Effector memory CD8-positive, alpha-beta T cell (primary cell): ENCODE measurements around the gene IRF5.
A peak's percentile ranks its signal among the peaks of the same experiment; 100 is the strongest.

Experiments used
- ATAC-seq: fragments of 150-1000 bp; cut with Tn5 transposase; replicated peaks from 2 replicates; pipeline ENCODE4 v1.10.0; 2021; ENCODE audit warnings: mild to moderate bottlenecking, moderate library complexity
- DNase-seq, 3 experiments: peaks; one replicate each; pipeline ENCODE4 v3.0.0; 2021
- H3K27ac Mint-ChIP-seq, 2 donors: one replicate each; pipeline ENCODE4 v1.8.0; 2022; ENCODE audit warnings: mild to moderate bottlenecking in 2 of 2, mixed read lengths in 2 of 2, moderate library complexity in 2 of 2
- H3K27me3 Mint-ChIP-seq, 2 donors: one replicate each; pipeline ENCODE4 v1.8.0; 2022; ENCODE audit warnings: mixed read lengths in 2 of 2
- H3K36me3 Mint-ChIP-seq: one replicate; pipeline ENCODE4 v1.8.0; 2022; ENCODE audit warnings: mild to moderate bottlenecking, moderate library complexity, mixed read lengths; ENCODE audit not compliant: insufficient read depth
- H3K4me1 Mint-ChIP-seq, 2 donors: one replicate each; pipeline ENCODE4 v1.8.0; 2022; ENCODE audit warnings: low read depth in 2 of 2, mixed read lengths in 2 of 2
- H3K4me3 Mint-ChIP-seq, 2 donors: one replicate each; pipeline ENCODE4 v1.8.0; 2022; ENCODE audit warnings: mild to moderate bottlenecking in 2 of 2, mixed read lengths in 2 of 2, moderate library complexity in 2 of 2
- H3K9me3 Mint-ChIP-seq, 2 donors: one replicate each; pipeline ENCODE4 v1.8.0; 2022; ENCODE audit warnings: mixed read lengths in 2 of 2

Gene IRF5

DNA sequence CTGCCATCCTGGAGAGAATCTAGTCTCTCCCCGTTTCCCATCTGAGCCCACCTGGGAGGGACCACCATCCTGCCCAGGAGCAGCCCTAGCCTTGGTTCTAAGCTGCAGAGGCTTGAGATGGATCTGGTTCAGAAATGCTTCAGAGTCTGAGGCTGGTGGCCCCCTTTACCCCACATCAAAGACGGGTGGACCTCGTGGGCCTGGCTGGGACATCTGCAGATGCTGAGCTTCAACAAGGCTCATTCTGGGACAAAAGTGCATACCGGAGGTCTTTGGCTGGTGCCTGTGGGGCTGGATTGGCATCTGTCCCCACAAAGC, 4.9 kb upstream of the IRF5 start:
- no peaks in the 10 kb centered on the region for H3K9me3 Mint-ChIP-seq
- H3K4me3 Mint-ChIP-seq = peak overlapping the region; percentile 65 to 71
- ATAC-seq (no peak), DNase-seq (no peak)
- peaks cover 9 to 19% of the 10 kb centered on the region in 2 donors for H3K27me3 Mint-ChIP-seq
- H3K4me1 Mint-ChIP-seq = peaks cover 13 to 20% of the 10 kb centered on the region in 2 donors
- peaks cover 4% of the 10 kb centered on the region for H3K36me3 Mint-ChIP-seq
- H3K27ac Mint-ChIP-seq = peak overlapping the region in 1 of 2 donors; percentile 56

DNA sequence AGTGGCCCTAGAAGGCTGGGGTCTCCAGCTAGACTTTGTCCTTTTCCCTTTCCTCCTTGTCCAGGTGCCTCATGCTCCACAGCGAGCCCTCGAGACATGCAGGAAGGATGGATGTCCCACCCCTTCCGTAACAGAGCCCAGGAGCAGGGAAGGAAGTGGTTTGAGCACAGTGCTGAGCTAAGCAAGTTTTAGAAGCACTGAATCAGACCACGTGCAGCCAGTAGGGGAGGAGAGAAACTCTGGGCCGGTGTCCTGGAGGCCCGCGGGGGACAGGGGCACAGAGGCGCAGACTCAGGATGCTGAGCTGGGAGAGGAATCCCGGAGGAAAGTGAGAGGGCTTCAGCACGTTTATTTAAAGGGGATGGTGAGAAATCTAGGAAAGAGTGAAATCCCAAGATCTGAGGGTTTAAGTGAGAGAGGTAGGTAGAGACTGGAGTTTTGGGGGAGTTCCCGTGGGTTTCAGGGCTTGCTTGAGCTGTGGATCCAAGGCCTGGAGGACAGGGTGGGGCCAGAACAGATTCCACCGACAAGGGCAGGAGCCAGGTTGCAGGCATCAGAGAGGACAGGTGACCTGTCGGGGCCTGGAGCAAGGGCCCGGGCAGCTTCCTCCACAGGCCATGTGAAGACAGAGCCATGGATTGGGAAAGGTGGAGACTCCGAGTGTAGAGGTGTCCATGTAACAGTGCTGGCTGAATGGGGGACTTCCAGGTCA, 4.4 kb upstream of the IRF5 start:
- Mint-ChIP-seq H3K4me3 (peak overlapping the region; percentile 65 to 71), H3K9me3 (no peaks in the 10 kb centered on the region), H3K4me1 (peaks cover 13 to 21% of the 10 kb centered on the region in 2 donors), H3K27ac (peak overlapping the region in 1 of 2 donors; percentile 56), H3K27me3 (peaks cover 9 to 17% of the 10 kb centered on the region in 2 donors), H3K36me3 (peaks cover 4% of the 10 kb centered on the region)
- ATAC-seq (peak; percentile 79), DNase-seq (peak in 2 of 3 experiments; percentile 14 to 20)

DNA sequence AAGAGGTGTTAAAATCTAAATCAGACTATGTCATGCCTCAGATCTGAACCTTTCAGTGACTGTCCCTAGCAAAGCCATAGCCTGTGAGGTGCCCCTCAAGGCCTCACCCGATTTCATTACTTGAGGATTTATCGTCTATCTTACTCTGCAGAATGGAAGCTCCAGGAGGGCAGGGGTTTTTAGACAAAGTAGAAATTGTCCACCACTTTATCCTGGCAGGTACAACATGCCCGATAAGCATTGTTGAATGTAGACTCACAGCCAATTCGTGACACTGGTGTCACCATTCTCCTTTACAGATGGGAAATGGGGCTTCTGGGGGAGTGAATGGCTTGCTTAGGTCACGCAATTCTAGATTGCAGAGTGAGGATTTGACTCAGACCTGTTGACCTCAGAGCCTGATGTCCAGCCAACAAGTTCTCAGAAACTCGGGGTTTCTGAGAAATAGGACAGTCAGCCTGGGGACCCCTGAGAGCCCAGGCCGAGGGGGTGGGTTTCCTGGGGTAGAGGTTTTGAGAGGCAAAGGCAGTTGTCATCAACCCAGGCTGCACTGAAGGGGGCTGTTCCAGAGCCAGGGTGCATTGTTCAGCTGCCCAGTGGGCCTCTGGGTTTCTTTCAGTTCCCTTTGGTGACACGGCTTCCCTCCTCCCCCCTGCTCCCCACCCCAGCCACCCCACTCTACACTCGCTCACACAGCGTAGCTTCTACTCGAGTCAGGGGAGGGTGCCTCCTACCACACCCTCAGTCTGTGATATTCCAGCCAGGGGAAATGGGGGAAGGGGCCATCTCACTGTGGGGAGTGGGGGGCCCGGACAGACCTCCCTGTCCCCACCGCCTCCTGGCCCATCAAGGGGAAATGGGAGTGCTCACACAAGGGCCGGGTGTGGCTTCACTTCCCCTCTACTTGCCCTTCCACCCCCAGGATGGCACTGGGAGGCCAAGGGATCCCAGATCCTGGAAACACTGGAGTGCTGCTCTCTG, 3.1 kb upstream of the IRF5 start:
- H3K36me3 Mint-ChIP-seq = peaks cover 4% of the 10 kb centered on the region
- peaks cover 9 to 22% of the 10 kb centered on the region in 2 donors for H3K27me3 Mint-ChIP-seq
- H3K4me3 Mint-ChIP-seq = no peak overlapping the region
- peaks cover 18 to 24% of the 10 kb centered on the region in 2 donors for H3K4me1 Mint-ChIP-seq
- H3K9me3 Mint-ChIP-seq = no peaks in the 10 kb centered on the region
- ATAC-seq = no peak
- no peak overlapping the region for H3K27ac Mint-ChIP-seq
- no peak for DNase-seq

DNA sequence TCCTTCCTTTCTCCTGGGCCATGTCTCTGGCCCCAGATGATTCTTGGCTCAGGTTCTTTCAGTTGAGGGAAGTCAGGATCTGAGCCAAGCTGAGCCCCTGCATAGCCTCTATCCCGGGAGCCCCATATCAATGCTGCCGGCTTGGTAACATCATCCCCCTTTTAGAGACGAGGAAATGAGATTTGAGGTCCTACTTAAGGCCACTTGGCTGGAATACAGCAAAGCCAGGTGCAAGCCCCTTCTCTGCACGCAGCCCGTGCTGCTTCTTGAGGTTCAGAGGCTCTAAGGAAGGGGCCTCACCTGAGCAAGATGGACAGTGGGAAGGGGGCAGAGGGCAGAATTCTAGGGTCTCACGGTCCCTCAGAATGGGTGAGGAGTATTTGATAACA, 2.4 kb upstream of the IRF5 start:
- H3K36me3 Mint-ChIP-seq = peaks cover 4% of the 10 kb centered on the region
- no peak overlapping the region for H3K4me3 Mint-ChIP-seq
- peaks cover 9 to 22% of the 10 kb centered on the region in 2 donors for H3K27me3 Mint-ChIP-seq
- DNase-seq = no peak
- ATAC-seq = no peak
- H3K27ac Mint-ChIP-seq = no peak overlapping the region
- H3K9me3 Mint-ChIP-seq = no peaks in the 10 kb centered on the region
- peaks cover 18 to 29% of the 10 kb centered on the region in 2 donors for H3K4me1 Mint-ChIP-seq

DNA sequence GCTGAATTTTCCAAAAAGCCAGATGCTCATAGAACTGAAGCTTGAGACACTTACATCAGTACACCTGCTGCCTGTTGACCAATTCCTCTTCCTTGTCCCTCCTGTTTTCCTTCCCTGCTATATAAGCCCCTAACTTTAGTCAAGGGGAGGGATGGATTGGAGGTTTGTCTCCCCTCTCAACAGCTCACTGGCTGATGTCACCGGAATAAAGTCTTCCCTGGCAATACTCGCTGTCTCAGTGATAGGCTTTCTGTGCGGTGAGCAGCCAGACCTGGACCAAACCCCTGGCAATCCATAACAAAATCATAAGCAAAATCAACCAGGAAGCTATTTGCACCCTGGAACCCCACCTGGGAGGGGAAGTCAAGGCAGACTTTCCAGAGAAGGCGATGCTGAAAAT, 929 bp upstream of the IRF5 start:
- H3K9me3 Mint-ChIP-seq = no peaks in the 10 kb centered on the region
- H3K4me1 Mint-ChIP-seq = peaks cover 27 to 41% of the 10 kb centered on the region in 2 donors
- no peak for ATAC-seq
- peak overlapping the region; percentile 12 to 61 for H3K27ac Mint-ChIP-seq
- no peak for DNase-seq
- peak overlapping the region; percentile 80 to 88 for H3K4me3 Mint-ChIP-seq
- H3K36me3 Mint-ChIP-seq = peaks cover 11% of the 10 kb centered on the region
- H3K27me3 Mint-ChIP-seq = peaks cover 9 to 22% of the 10 kb centered on the region in 2 donors

DNA sequence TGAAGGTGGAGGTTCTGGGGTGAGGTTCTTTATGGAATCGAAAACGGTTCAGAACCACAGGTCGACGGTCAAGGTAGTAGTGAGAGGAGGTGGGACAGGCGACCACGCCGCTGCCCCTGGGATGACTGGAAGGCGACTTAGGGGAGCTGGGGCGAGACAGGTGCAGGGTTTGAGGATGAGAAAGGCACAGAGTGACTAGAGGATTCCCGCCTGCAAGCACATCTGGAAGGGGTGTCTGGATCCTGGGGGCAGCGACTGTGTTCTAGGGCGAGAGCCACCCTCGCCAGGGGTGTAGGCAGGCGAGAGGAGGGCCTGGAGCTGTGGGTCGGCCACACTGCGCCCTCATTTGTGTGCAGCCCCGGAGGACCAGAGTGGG, 468 bp upstream of the IRF5 start:
- Mint-ChIP-seq H3K36me3 (peaks cover 11% of the 10 kb centered on the region), H3K27ac (peak overlapping the region; percentile 12 to 61), H3K4me1 (peaks cover 27 to 41% of the 10 kb centered on the region in 2 donors), H3K9me3 (no peaks in the 10 kb centered on the region), H3K4me3 (peak overlapping the region; percentile 80 to 88), H3K27me3 (peaks cover 9 to 22% of the 10 kb centered on the region in 2 donors)
- no peak for ATAC-seq
- DNase-seq = no peak

DNA sequence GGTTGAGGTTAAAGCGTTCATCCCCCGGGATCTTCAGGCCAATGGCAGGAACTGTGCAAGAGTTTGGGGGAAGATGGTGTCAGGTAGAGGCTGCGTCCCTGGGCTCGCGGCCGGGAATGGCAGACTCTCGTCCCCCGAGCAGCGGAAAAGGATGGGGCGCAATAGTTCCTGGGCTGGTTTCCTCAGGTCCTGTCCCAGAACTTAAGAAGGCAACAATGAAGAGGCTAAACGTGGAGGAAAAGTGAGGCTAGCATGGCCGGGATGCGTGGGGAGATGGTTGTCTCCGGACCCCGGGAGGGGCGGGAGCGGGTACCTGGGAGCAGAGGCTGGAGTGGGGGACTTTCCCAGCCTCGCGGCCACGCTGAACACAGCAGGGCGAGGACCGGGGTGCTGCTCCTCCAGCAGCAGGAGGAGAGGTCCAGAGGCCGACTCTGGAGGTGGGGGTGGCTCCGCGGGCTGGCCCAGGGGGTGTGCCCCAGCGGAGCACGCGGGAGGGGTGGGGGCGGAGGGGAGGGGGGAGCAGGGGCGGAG, 882 bp downstream of the IRF5 start:
- Mint-ChIP-seq H3K36me3 (peaks cover 11% of the 10 kb centered on the region), H3K27ac (peak overlapping the region; percentile 65 to 89), H3K4me1 (peaks cover 21 to 29% of the 10 kb centered on the region in 2 donors), H3K27me3 (peaks cover 9 to 22% of the 10 kb centered on the region in 2 donors), H3K4me3 (peak overlapping the region; percentile 80 to 88), H3K9me3 (no peaks in the 10 kb centered on the region)
- DNase-seq (no peak), ATAC-seq (peak; percentile 38)

DNA sequence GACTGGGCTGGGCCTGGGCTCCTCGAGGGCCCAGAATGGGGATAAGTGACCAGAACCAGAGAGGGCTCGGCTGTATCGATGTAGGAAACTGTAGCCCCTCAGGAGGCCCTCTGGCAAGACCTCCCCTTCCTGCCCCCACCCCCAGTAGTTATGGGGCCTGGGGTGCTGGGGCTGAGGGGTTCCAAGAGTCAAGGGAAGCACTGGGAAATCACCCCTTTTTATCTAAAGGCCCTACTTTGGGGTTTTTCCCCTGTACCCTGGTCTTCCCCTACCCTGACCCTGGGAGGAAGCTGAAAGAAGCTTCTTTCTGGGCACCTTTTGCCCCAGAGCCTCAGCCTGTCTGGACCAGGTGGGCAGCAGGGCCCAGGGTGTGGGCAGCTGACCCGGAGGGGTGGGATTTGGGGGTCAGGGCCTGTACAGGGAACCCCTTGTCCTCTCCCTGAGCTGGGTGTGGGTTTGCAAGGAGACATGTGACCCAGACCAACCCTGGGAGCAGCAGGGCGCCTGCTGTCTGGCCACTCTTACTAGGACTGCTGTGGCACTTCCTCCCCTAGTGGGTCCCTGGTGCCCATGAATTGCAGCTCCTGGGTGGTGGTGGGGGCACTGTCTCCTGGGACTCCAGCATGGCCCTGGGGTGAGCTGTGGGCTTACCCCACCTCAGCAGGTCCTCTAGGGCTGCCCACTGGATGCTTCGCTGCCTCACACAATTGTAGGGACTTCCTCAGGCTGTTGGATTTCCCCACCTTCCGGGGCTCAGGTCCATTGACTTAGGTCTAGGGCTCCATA, 1.5 kb downstream of the IRF5 start:
- H3K36me3 Mint-ChIP-seq = peaks cover 11% of the 10 kb centered on the region
- H3K27me3 Mint-ChIP-seq = peaks cover 9 to 22% of the 10 kb centered on the region in 2 donors
- H3K27ac Mint-ChIP-seq = peak overlapping the region in 1 of 2 donors; percentile 65
- DNase-seq (no peak), ATAC-seq (peak; percentile 57)
- H3K4me3 Mint-ChIP-seq = peak overlapping the region; percentile 80 to 88
- H3K9me3 Mint-ChIP-seq = no peaks in the 10 kb centered on the region
- peaks cover 21 to 29% of the 10 kb centered on the region in 2 donors for H3K4me1 Mint-ChIP-seq

DNA sequence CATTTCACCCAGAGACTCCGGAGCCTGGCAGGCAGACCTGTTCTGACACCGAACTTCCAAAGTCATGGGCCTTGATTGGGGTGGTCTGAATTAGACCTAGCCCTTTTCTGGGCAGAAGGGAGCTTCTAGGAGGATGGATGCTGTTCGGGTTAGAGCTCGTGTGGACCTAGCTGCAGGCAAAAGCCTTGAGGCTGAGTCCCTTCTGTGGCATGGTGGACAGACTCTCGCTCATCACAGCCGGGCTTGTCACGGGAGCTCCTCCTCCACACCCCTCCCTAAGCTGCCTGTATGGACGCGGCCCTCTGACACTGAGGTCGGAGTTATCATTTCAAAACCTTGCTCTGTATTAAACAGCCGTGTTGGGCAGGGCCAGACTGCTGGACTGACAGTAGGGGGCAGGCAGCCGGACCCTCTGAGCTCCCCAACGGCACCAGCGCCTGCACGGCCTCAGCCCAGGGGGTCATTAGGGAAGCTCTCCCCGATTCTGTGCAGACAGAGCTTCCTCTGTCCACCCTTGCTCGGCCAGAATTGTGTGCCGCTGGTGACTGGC, 2.2 kb downstream of the IRF5 start:
- H3K27ac Mint-ChIP-seq = peak overlapping the region in 1 of 2 donors; percentile 65
- H3K4me3 Mint-ChIP-seq = peak overlapping the region; percentile 80 to 88

DNA sequence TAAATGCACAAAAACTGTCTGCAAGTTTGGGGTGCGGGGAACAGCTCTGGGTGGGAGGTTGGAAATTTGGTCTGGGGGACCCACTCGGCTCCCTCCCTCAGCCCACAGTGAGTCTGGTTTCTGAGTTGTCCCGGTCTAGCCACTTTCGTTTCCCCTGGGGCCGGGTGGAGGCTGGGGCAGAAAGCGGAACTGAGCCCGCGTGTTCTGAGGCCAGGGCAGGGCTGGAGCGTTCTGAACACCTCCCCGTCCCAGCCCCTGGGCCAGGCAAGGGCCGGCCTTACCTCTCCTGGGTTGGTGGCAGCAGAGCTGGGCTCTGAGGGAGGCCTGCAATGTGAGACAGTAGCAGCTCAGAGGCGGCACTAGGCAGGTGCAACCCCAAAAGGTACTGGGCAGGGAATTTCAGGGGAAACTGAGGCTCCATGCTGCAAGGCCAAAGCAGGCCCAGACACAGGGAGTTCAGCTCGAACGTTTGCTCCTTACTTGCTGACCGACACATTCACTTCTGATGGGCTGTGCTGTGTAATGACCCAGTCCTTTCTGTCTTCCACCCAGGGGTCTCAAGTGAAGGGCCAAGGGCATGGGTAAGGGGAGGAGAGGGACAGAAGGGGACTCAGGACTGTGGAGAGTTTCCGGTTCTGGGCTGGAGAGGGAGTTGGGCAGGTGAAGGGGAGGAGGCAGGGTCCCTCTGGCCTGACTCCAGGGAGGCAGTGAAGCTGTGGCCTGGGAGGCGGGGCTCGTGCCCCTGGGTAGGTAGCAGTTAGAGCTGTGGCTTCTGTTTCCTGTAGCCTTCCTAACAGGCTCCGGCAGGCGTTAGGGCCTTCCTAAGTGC, 3.0 kb downstream of the IRF5 start:
- Mint-ChIP-seq H3K36me3 (peaks cover 18% of the 10 kb centered on the region), H3K4me1 (peaks cover 21 to 29% of the 10 kb centered on the region in 2 donors), H3K27ac (peak overlapping the region; percentile 40 to 65), H3K4me3 (peak overlapping the region; percentile 30 to 80), H3K27me3 (peaks cover 9 to 22% of the 10 kb centered on the region in 2 donors), H3K9me3 (no peaks in the 10 kb centered on the region)
- no peak for DNase-seq
- peak; percentile 40 for ATAC-seq

More for the DNA sequence above, 2.2 kb downstream of the IRF5 start:
- ATAC-seq = no peak
- Mint-ChIP-seq H3K9me3 (no peaks in the 10 kb centered on the region), H3K4me1 (peaks cover 21 to 29% of the 10 kb centered on the region in 2 donors), H3K27me3 (peaks cover 9 to 22% of the 10 kb centered on the region in 2 donors), H3K36me3 (peaks cover 11% of the 10 kb centered on the region)
- DNase-seq = no peak

DNA sequence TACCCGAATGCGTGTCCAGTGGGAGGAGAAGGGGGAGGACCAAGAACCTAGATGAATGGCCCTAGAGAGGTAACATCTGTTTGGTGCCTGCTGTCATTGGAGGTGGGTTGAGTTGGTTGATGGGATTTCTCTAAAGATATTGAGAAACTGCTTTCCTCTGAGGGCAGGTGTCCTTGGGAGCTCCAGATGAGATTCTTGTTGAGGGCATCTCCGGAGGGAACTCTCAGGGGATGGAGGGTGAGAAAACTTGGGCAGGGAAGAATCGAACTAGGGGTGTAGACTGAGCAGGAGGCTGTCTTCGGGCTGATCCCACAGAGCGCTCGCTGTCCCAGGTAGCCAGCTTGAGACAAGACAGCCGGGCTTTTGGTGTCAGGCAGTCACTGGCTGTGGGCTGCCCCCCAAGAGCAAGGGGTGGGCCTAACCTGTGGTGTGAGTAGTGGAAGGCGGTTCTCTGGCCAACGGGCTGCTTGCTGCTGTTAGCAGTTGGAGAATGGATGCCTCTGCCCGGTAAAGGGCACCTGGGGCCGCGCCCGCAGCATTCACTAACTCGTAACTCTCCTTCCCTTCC, 3.7 kb downstream of the IRF5 start:
- Mint-ChIP-seq H3K4me1 (peaks cover 21 to 29% of the 10 kb centered on the region in 2 donors), H3K27ac (peak overlapping the region; percentile 40 to 65), H3K27me3 (peaks cover 9 to 22% of the 10 kb centered on the region in 2 donors), H3K4me3 (peak overlapping the region; percentile 30 to 80), H3K9me3 (no peaks in the 10 kb centered on the region), H3K36me3 (peaks cover 18% of the 10 kb centered on the region)
- ATAC-seq (no peak), DNase-seq (no peak)
